ENCODE results near the gene PDK1.
"Not testable (repeated sequence)": the region's sequence is repeated elsewhere in the genome, so short reads cannot be mapped to it uniquely, and the experiment has no call there.

The PDK1 gene

GRCh38 chr2:172571245-172571644 is 15.4 kb downstream of the PDK1 start:
- Histone ChIP-seq H3K36me3 (ENCODE audit: insufficient read depth, low read length) (peaks cover 74% of the 10 kb centered on the region), H3K27me3 (ENCODE audit: insufficient read depth, low read length) (no peaks in the 10 kb centered on the region), H3K4me1 (ENCODE audit: control insufficient read depth, insufficient read depth, low read length, unreplicated experiment) (no peaks in the 10 kb centered on the region), H3K79me2 (ENCODE audit: control insufficient read depth, insufficient read depth, low read length, unreplicated experiment) (peaks cover 18% of the 10 kb centered on the region), H3K4me3 (ENCODE audit: low read depth, low read length) (no peak overlapping the region), H3K27ac (ENCODE audit: low read depth, low read length) (no peak overlapping the region), H2AFZ (ENCODE audit: low read length, unreplicated experiment) (no peak overlapping the region)

- Histone ChIP-seq H3K27me3 (ENCODE audit: insufficient read depth, low read length) (no peaks in the 10 kb centered on the region), H2AFZ (ENCODE audit: low read length, unreplicated experiment) (no peak overlapping the region), H3K27ac (ENCODE audit: low read depth, low read length) (no peak overlapping the region), H3K4me1 (ENCODE audit: control insufficient read depth, insufficient read depth, low read length, unreplicated experiment) (no peaks in the 10 kb centered on the region), H3K36me3 (ENCODE audit: insufficient read depth, low read length) (peaks cover 79% of the 10 kb centered on the region), H3K4me3 (ENCODE audit: low read depth, low read length) (no peak overlapping the region), H3K79me2 (ENCODE audit: control insufficient read depth, insufficient read depth, low read length, unreplicated experiment) (peaks cover 25% of the 10 kb centered on the region)
These were observed 17.1 kb downstream of the PDK1 start for GRCh38 chr2:172572981-172573380.

DNA sequence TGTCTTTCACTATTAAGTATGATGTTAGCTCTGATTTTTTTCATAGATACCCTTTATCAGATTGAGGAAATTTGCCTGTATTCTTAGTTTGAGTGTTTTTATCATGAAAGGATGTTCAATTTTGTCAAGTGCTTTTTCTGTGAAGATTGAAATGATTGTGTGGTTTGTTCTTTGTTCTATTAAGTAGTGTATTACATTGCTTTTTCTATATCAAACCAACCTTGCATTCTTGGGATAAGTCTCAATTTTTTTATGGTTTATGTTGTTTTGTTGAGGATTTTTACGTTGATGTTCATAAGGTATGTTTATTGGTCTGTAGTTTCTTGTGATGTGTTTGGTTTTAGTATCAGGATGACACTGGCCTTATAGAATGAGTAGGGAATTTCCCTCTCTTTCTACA is 19.1 kb downstream of the PDK1 start:
- Histone ChIP-seq H3K27ac (ENCODE audit: low read depth, low read length) (no peak overlapping the region), H3K4me1 (ENCODE audit: control insufficient read depth, insufficient read depth, low read length, unreplicated experiment) (no peaks in the 10 kb centered on the region), H3K36me3 (ENCODE audit: insufficient read depth, low read length) (peaks cover 75% of the 10 kb centered on the region), H2AFZ (ENCODE audit: low read length, unreplicated experiment) (no peak overlapping the region), H3K79me2 (ENCODE audit: control insufficient read depth, insufficient read depth, low read length, unreplicated experiment) (peaks cover 40% of the 10 kb centered on the region), H3K27me3 (ENCODE audit: insufficient read depth, low read length) (no peaks in the 10 kb centered on the region), H3K4me3 (ENCODE audit: low read depth, low read length) (no peak overlapping the region)

DNA sequence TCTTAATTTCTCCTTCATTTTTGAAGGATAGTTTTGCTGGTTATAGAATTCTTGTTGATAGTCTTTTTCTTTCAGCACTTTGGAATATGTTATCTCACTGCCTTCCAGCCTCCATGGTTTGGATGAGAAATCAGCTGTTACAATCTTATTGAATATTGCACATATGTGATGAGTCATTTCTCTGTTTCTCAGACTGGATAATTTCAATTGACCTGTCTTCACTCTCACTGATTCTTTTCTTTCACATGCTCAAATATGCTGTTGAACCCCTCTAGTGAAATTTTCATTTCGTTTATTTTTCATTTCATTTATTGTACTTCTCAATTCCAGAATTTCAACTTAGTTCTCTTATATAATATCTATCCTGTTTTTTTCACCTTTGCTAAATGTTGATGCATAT is 22.2 kb downstream of the PDK1 start:
- H3K36me3 ChIP-seq (ENCODE audit: insufficient read depth, low read length): peaks cover 68% of the 10 kb centered on the region
- peaks cover 46% of the 10 kb centered on the region for H3K79me2 ChIP-seq (ENCODE audit: control insufficient read depth, insufficient read depth, low read length, unreplicated experiment)

GRCh38 chr2:172578860-172579512 is 23.1 kb downstream of the PDK1 start:
- Histone ChIP-seq H3K27ac (ENCODE audit: low read depth, low read length) (no peak overlapping the region), H2AFZ (ENCODE audit: low read length, unreplicated experiment) (no peak overlapping the region), H3K79me2 (ENCODE audit: control insufficient read depth, insufficient read depth, low read length, unreplicated experiment) (peaks cover 43% of the 10 kb centered on the region), H3K36me3 (ENCODE audit: insufficient read depth, low read length) (peaks cover 61% of the 10 kb centered on the region), H3K4me3 (ENCODE audit: low read depth, low read length) (no peak overlapping the region), H3K27me3 (ENCODE audit: insufficient read depth, low read length) (no peaks in the 10 kb centered on the region), H3K4me1 (ENCODE audit: control insufficient read depth, insufficient read depth, low read length, unreplicated experiment) (no peaks in the 10 kb centered on the region)

More for the DNA sequence above, 22.2 kb downstream of the PDK1 start:
- H2AFZ ChIP-seq (ENCODE audit: low read length, unreplicated experiment): no peak overlapping the region
- no peak overlapping the region for H3K4me3 ChIP-seq (ENCODE audit: low read depth, low read length)
- no peak overlapping the region for H3K27ac ChIP-seq (ENCODE audit: low read depth, low read length)
- H3K27me3 ChIP-seq (ENCODE audit: insufficient read depth, low read length): no peaks in the 10 kb centered on the region
- H3K4me1 ChIP-seq (ENCODE audit: control insufficient read depth, insufficient read depth, low read length, unreplicated experiment): no peaks in the 10 kb centered on the region

GRCh38 chr2:172580544-172580943 is 24.7 kb downstream of the PDK1 start:
- no peak overlapping the region for H3K4me3 ChIP-seq (ENCODE audit: low read depth, low read length)
- H3K27ac ChIP-seq (ENCODE audit: low read depth, low read length): no peak overlapping the region
- no peaks in the 10 kb centered on the region for H3K27me3 ChIP-seq (ENCODE audit: insufficient read depth, low read length)
- peaks cover 32% of the 10 kb centered on the region for H3K79me2 ChIP-seq (ENCODE audit: control insufficient read depth, insufficient read depth, low read length, unreplicated experiment)
- H3K36me3 ChIP-seq (ENCODE audit: insufficient read depth, low read length): peaks cover 56% of the 10 kb centered on the region
- H3K4me1 ChIP-seq (ENCODE audit: control insufficient read depth, insufficient read depth, low read length, unreplicated experiment): no peaks in the 10 kb centered on the region
- no peak overlapping the region for H2AFZ ChIP-seq (ENCODE audit: low read length, unreplicated experiment)

DNA sequence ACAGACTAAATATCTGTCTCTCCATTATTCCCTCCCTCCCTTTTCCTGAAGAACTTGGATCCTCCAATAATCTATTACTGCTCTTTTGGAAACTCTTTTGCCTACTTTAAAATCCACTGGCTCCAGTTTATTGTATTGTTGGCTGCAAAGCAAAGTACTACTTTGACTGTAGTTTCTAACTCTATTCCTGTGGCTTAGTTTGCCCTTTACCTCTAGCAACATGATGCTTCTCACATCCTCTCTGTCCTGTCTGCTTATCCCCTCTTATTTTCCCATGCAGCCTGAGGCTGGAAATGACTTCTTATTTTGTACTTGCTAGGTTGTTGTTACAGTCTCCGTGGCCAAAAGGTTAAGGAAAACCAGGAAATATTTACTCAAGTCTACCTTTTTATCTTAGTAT is 26.8 kb downstream of the PDK1 start:
- no peak overlapping the region for H3K27ac ChIP-seq (ENCODE audit: low read depth, low read length)
- peaks cover 61% of the 10 kb centered on the region for H3K36me3 ChIP-seq (ENCODE audit: insufficient read depth, low read length)
- H2AFZ ChIP-seq (ENCODE audit: low read length, unreplicated experiment): no peak overlapping the region
- no peak overlapping the region for H3K4me3 ChIP-seq (ENCODE audit: low read depth, low read length)
- no peaks in the 10 kb centered on the region for H3K4me1 ChIP-seq (ENCODE audit: control insufficient read depth, insufficient read depth, low read length, unreplicated experiment)
- no peaks in the 10 kb centered on the region for H3K27me3 ChIP-seq (ENCODE audit: insufficient read depth, low read length)
- H3K79me2 ChIP-seq (ENCODE audit: control insufficient read depth, insufficient read depth, low read length, unreplicated experiment): peaks cover 23% of the 10 kb centered on the region

GRCh38 chr2:172586245-172586891 is 30.5 kb downstream of the PDK1 start:
- no peak overlapping the region for H3K4me3 ChIP-seq (ENCODE audit: low read depth, low read length)
- H3K4me1 ChIP-seq (ENCODE audit: control insufficient read depth, insufficient read depth, low read length, unreplicated experiment): no peaks in the 10 kb centered on the region
- H3K27ac ChIP-seq (ENCODE audit: low read depth, low read length): no peak overlapping the region
- peaks cover 4% of the 10 kb centered on the region for H3K79me2 ChIP-seq (ENCODE audit: control insufficient read depth, insufficient read depth, low read length, unreplicated experiment)
- H3K36me3 ChIP-seq (ENCODE audit: insufficient read depth, low read length): peaks cover 62% of the 10 kb centered on the region
- H2AFZ ChIP-seq (ENCODE audit: low read length, unreplicated experiment): no peak overlapping the region
- H3K27me3 ChIP-seq (ENCODE audit: insufficient read depth, low read length): no peaks in the 10 kb centered on the region

- not testable (repeated sequence) for H3K4me3 ChIP-seq (ENCODE audit: low read depth, low read length); H3K79me2 ChIP-seq (ENCODE audit: control insufficient read depth, insufficient read depth, low read length, unreplicated experiment); H2AFZ ChIP-seq (ENCODE audit: low read length, unreplicated experiment); H3K27ac ChIP-seq (ENCODE audit: low read depth, low read length); H3K4me1 ChIP-seq (ENCODE audit: control insufficient read depth, insufficient read depth, low read length, unreplicated experiment); H3K27me3 ChIP-seq (ENCODE audit: insufficient read depth, low read length)
- peaks cover 57% of the 10 kb centered on the region for H3K36me3 ChIP-seq (ENCODE audit: insufficient read depth, low read length)
These were observed 31.3 kb downstream of the PDK1 start for GRCh38 chr2:172587231-172587630.

GRCh38 chr2:172588931-172589330 is 33.0 kb downstream of the PDK1 start:
- H3K4me1 ChIP-seq (ENCODE audit: control insufficient read depth, insufficient read depth, low read length, unreplicated experiment): no peaks in the 10 kb centered on the region
- H3K4me3 ChIP-seq (ENCODE audit: low read depth, low read length): no peak overlapping the region
- peaks cover 55% of the 10 kb centered on the region for H3K36me3 ChIP-seq (ENCODE audit: insufficient read depth, low read length)
- H2AFZ ChIP-seq (ENCODE audit: low read length, unreplicated experiment): no peak overlapping the region
- H3K79me2 ChIP-seq (ENCODE audit: control insufficient read depth, insufficient read depth, low read length, unreplicated experiment): peaks cover 4% of the 10 kb centered on the region
- no peaks in the 10 kb centered on the region for H3K27me3 ChIP-seq (ENCODE audit: insufficient read depth, low read length)
- H3K27ac ChIP-seq (ENCODE audit: low read depth, low read length): no peak overlapping the region

DNA sequence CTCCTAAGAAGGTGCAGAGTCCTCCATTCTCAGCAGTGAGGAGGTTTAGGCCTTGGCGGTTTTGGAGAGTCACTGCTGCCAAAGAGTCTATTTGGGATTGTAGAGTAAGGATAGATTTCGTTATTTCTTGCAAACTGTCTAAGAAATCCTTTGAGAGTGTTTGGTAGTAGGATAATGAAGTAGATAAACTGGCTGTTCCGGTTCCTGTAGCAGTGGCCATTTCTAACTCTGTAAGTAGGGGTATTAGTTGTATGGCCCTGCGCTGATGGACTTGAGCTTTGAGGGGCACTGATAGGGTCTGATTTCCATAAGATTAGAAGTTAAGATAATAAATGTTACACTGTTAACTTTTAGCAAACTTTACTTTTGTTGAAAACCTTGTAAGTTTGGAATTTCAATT is 35.5 kb downstream of the PDK1 start:
- H3K79me2 ChIP-seq (ENCODE audit: control insufficient read depth, insufficient read depth, low read length, unreplicated experiment); H3K27me3 ChIP-seq (ENCODE audit: insufficient read depth, low read length); H3K4me3 ChIP-seq (ENCODE audit: low read depth, low read length); H2AFZ ChIP-seq (ENCODE audit: low read length, unreplicated experiment); H3K27ac ChIP-seq (ENCODE audit: low read depth, low read length); H3K4me1 ChIP-seq (ENCODE audit: control insufficient read depth, insufficient read depth, low read length, unreplicated experiment): not testable (repeated sequence)
- H3K36me3 ChIP-seq (ENCODE audit: insufficient read depth, low read length): peaks cover 59% of the 10 kb centered on the region

All from ACC112 (cell line).